ENCODE measurements around the gene ZSCAN5A.
A peak's percentile ranks its signal among the peaks of the same experiment; 100 is the strongest.

The ZSCAN5A gene

GRCh38 chr19:56294549-56294948 lies 20.1 kb downstream of the ZSCAN5A start:
- no peak for TF ChIP-seq CTCF (conservative IDR thresholded peaks at IDR 0.05; ENCODE audit: low read length)
- DNase-seq (ENCODE audit: low read depth): no peak
- H3K4me3 ChIP-seq (ENCODE audit: low read length): no peak overlapping the region

GRCh38 chr19:56291867-56292266 lies 22.8 kb downstream of the ZSCAN5A start:
- no peak for DNase-seq (ENCODE audit: low read depth)
- no peak overlapping the region for H3K4me3 ChIP-seq (ENCODE audit: low read length)
- TF ChIP-seq CTCF (conservative IDR thresholded peaks at IDR 0.05; ENCODE audit: low read length): no peak

GRCh38 chr19:56290104-56290503 lies 24.5 kb downstream of the ZSCAN5A start:
- no peak for TF ChIP-seq CTCF (conservative IDR thresholded peaks at IDR 0.05; ENCODE audit: low read length)
- DNase-seq (ENCODE audit: low read depth): no peak
- no peak overlapping the region for H3K4me3 ChIP-seq (ENCODE audit: low read length)

- no peak overlapping the region for H3K4me3 ChIP-seq (ENCODE audit: low read length)
- no peak for DNase-seq (ENCODE audit: low read depth)
- TF ChIP-seq CTCF (conservative IDR thresholded peaks at IDR 0.05; ENCODE audit: low read length): no peak
These were observed 29.9 kb downstream of the ZSCAN5A start for GRCh38 chr19:56284746-56285145.

GRCh38 chr19:56282809-56283208 lies 31.8 kb downstream of the ZSCAN5A start:
- H3K4me3 ChIP-seq (ENCODE audit: low read length): no peak overlapping the region
- no peak for TF ChIP-seq CTCF (conservative IDR thresholded peaks at IDR 0.05; ENCODE audit: low read length)
- no peak for DNase-seq (ENCODE audit: low read depth)

- TF ChIP-seq CTCF (conservative IDR thresholded peaks at IDR 0.05; ENCODE audit: low read length): no peak
- H3K4me3 ChIP-seq (ENCODE audit: low read length): no peak overlapping the region
- peak; percentile 24 for DNase-seq (ENCODE audit: low read depth)
These were observed 41.0 kb downstream of the ZSCAN5A start for GRCh38 chr19:56273563-56274117.

GRCh38 chr19:56272161-56272798 lies 42.4 kb downstream of the ZSCAN5A start, which contains the start of gene EDDM13:
TSS of gene EDDM13 (plus strand) at chr19:56272748. CDS start at chr19:56272835, 87 bp downstream.
- no peak for DNase-seq (ENCODE audit: low read depth)
- no peak for TF ChIP-seq CTCF (conservative IDR thresholded peaks at IDR 0.05; ENCODE audit: low read length)
- no peak within 1 kb of the TSS for H3K4me3 ChIP-seq (ENCODE audit: low read length)
